NCI-H510A treated with DMSO at 0.1 percent for 48 hours (cell line): ENCODE measurements around the gene POU3F1.

ENCODE experiments used
- DNase-seq: peaks from one replicate; lab custom pipeline; 2025; lab: John Stamatoyannopoulos, UW

The POU3F1 gene

GRCh38 chr1:38028105-38028591 lies 18.4 kb downstream of the POU3F1 start:
- DNase-seq: peak; percentile 99

GRCh38 chr1:38027201-38028104 lies 19.1 kb downstream of the POU3F1 start:
- no peak for DNase-seq

GRCh38 chr1:38026592-38027200 lies 19.9 kb downstream of the POU3F1 start:
- DNase-seq: peak; percentile 99

- no peak for DNase-seq
Measured at GRCh38 chr1:38025664-38026063, 20.9 kb downstream of the POU3F1 start.

- DNase-seq: no peak
Measured at GRCh38 chr1:38025233-38025632, 21.4 kb downstream of the POU3F1 start.

GRCh38 chr1:38022810-38023209 lies 23.8 kb downstream of the POU3F1 start:
- no peak for DNase-seq

- DNase-seq: no peak
Measured at GRCh38 chr1:38021969-38022368, 24.6 kb downstream of the POU3F1 start.

- no peak for DNase-seq
Measured at GRCh38 chr1:38020396-38020795, 26.2 kb downstream of the POU3F1 start.

GRCh38 chr1:38018864-38019343 lies 27.7 kb downstream of the POU3F1 start:
- peak; percentile 89 for DNase-seq

GRCh38 chr1:38015978-38016725 lies 30.4 kb downstream of the POU3F1 start:
- no peak for DNase-seq

- no peak for DNase-seq
Measured at GRCh38 chr1:38014724-38015424, 31.7 kb downstream of the POU3F1 start.

- DNase-seq: no peak
Measured at GRCh38 chr1:38014171-38014570, 32.4 kb downstream of the POU3F1 start.

GRCh38 chr1:38013227-38013622 lies 33.4 kb downstream of the POU3F1 start:
- DNase-seq: no peak

- peak; percentile 100 for DNase-seq
Measured at GRCh38 chr1:38012363-38013226, 34.0 kb downstream of the POU3F1 start, which contains the start of gene UTP11. Gene UTP11, plus strand, starts transcription at chr1:38012734. Its CDS starts 69 bp downstream, at chr1:38012803.

GRCh38 chr1:38009841-38010180 lies 36.8 kb downstream of the POU3F1 start:
- no peak for DNase-seq

- no peak for DNase-seq
Measured at GRCh38 chr1:38009088-38009840, 37.3 kb downstream of the POU3F1 start.

GRCh38 chr1:38006008-38006828 lies 40.4 kb downstream of the POU3F1 start:
- no peak for DNase-seq

- DNase-seq: peak; percentile 98
Measured at GRCh38 chr1:38005195-38006007, 41.2 kb downstream of the POU3F1 start, which contains the start of gene FHL3. Gene FHL3, minus strand, starts transcription at chr1:38005514. Its CDS starts 6,102 bp downstream, at chr1:37999412.
